SW 1271 (cell line): ENCODE results near the gene COX8C.
A peak's percentile ranks its signal among the peaks of the same experiment; 100 is the strongest.
"Not testable (repeated sequence)": the region's sequence is repeated elsewhere in the genome, so short reads cannot be mapped to it uniquely, and the experiment has no call there.

Experiments
- DNase-seq, 2 experiments: peaks; one replicate each; lab custom pipeline; 2025; lab: John Stamatoyannopoulos, UW

The COX8C gene

DNA sequence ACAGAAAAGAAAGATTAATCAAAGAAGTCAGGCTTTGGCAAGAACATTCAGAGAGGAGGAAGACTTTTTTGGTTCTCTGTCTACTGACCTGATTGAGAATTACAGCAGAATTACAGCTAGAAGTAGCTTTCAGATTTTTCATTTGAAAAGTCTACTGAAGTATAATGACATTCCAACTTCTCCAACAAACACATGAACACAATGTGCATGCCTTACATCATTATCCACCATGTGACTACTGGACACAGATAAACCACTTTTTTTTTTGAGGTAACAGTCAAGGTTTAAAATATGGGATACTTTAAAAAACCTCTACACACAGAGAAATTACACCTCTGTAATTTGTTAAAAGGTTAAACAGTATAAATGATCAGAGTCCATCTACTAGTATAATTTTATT, 26.5 kb upstream of the COX8C start:
- no peak for DNase-seq

GRCh38 chr14:93322929-93323599, 23.9 kb upstream of the COX8C start:
- DNase-seq: no peak

- no peak for DNase-seq
These were observed 23.3 kb upstream of the COX8C start for GRCh38 chr14:93323600-93324174.

DNA sequence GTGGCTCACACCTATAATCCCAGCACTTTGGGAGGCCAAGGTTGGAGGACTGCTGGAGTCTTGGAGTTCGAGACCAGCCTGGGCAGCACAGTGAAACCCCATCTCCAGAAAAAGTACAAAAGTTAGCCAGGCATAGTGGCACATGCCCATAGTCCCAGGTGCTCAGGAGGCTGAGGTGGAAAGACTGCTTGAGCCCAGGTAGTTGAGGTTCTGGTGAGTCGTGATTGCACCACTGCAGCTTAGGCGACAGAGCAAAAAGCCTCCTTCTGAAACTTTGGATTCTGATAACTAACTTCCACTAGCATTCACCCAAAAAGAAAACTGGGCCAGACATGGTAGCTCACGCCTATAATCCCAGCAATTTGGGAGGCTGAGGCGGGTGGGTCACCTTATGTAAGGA, 20.8 kb upstream of the COX8C start:
- DNase-seq: no peak

- DNase-seq: no peak
These were observed 18.4 kb upstream of the COX8C start for GRCh38 chr14:93328546-93328945.

- DNase-seq: no peak
These were observed 16.9 kb upstream of the COX8C start for GRCh38 chr14:93329965-93330608.

GRCh38 chr14:93330609-93331000, 16.4 kb upstream of the COX8C start:
- no peak for DNase-seq

GRCh38 chr14:93331002-93331727, 15.8 kb upstream of the COX8C start:
- DNase-seq: no peak

- no peak for DNase-seq
These were observed 15.1 kb upstream of the COX8C start for GRCh38 chr14:93331728-93332396.

- no peak for DNase-seq
These were observed 14.6 kb upstream of the COX8C start for GRCh38 chr14:93332397-93332852.

DNA sequence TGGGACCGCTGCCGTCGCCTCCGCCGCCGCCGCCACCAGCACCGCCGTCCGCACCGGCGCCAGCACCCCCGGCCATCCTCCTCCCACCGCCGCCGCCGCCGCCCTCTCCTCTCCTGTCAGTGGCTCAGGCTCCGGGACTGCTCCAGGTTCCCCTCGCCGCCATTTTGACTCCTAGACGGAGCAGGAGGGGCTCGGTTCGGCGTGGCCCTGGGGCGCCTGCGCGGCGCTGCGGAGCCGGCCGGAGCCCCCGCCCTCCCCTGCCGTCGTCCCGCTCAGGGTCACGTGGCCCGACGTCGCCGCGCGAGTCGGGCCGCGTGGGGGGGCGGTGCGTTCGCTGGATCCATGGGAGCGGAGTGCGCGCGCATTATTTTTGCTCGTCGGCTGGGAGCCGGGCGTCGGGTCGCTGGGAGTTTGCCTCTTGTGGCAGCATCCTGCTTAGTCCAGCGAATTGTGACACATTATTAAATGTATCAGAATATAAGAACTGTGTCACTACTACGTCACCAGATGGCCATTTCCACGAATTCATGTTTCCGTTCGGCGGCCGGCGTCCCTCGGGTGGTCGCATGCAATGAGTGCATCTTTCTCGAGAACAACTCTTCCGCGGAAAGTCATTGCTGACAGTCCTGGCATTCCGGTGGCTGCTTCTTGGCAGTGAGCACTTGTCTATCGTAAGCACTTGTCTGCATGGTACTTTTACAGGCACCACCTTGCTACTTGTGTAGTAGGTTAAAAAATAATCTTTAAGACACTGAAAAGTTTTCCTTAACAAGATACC, 13.9 kb upstream of the COX8C start, which contains the start of gene BTBD7:
Gene BTBD7, minus strand, starts transcription at position 184 of the 778 bp plus-strand sequence. CDS start 36,985 bp downstream, outside the sequence.
- peak; percentile 93 to 95 for DNase-seq

- DNase-seq: no peak
These were observed 13.3 kb upstream of the COX8C start for GRCh38 chr14:93333631-93334103.

- no peak for DNase-seq
These were observed 9.7 kb upstream of the COX8C start for GRCh38 chr14:93337143-93337753.

DNA sequence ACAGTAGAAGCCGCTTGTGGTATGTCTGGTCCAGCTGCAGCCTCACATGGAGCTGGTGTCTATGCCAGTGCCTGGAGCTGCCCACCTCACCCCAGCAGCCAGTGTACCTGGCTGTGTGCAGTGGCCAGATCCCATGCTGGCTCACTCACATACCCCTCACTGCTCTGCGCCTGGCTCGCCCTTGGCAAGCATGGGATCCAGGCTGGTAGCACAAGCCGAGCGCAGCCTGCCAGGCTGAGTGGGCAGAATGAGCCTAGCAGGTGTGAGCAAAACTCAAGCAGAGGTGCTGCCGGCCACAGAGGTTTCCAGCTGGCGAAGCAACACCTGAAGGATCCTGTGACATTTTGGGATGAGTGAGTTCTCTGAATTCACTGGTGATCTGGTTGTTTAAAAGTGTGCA, 9.1 kb upstream of the COX8C start:
- no peak for DNase-seq

- DNase-seq: no peak
These were observed 3.7 kb upstream of the COX8C start for GRCh38 chr14:93343266-93343665.

- no peak for DNase-seq
These were observed 3.2 kb upstream of the COX8C start for GRCh38 chr14:93343797-93344196.

- DNase-seq: no peak
These were observed 868 bp downstream of the COX8C start for GRCh38 chr14:93347850-93348249.

DNA sequence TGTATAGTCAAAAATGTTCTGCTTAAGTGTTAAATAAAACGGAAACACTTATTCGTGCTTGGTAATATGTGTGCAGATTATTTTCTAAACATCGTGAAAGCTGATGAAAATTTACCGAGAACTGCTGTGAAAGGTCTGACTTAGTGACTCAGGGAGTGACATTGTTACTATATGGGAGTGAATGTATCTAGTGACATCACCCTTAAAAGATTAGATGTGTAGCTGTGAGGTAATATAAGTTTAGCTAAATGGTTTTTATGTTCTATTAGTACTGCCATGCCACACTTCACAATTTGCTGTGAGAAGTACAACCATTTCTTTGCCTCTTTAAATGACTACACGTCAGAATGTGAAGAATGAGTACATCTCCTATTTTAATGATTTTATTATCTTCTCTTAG, 1.3 kb downstream of the COX8C start:
- DNase-seq: no peak

GRCh38 chr14:93354873-93355272, 7.9 kb downstream of the COX8C start:
- DNase-seq: not testable (repeated sequence)

DNA sequence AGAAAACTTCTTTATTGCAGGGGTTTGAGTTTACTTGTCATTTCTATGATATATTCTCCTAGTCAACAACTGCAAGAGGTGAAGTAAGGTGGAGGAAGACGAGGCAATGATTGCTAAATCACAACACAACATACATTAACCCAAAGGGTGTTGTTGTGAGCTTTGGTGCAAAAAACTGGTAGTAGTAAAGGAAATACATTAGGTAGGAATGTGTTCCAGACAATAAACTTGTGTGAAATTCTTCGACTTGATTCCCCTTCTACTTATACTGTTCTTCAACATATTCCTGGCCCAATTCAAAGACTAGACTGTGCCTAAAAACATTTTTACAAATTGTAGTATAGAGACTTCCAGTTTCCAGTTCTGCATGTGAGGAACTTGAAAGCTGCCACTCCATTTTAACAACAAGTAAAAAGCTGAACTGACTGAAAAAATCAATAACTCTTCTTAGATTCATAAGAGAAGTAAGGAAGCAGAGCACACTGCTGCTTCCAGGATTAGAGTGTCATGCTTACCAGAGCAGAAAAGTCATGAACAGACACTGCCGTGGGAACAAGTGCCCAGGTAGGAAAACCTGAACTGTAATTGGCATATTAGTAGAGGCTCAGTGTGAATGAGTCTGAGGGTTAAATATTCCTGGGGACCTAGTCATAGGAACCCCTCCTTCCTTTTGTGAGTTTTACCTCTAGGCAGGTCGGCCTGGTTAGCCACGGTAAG, 22.2 kb downstream of the COX8C start:
- DNase-seq: no peak
